ENCODE data around the gene ARSJ. TPM values are rescaled to one million over a fixed set of nuclear protein-coding genes. Genes with fewer than 3 reads are reported as not detected.

The ARSJ gene
- total and polyA plus RNA-seq, 2 of the 8 experiments (the other 6 are each of a cell fraction or from before 2014, with no cell fraction given) = 1.4 to 6.3 TPM

DNA sequence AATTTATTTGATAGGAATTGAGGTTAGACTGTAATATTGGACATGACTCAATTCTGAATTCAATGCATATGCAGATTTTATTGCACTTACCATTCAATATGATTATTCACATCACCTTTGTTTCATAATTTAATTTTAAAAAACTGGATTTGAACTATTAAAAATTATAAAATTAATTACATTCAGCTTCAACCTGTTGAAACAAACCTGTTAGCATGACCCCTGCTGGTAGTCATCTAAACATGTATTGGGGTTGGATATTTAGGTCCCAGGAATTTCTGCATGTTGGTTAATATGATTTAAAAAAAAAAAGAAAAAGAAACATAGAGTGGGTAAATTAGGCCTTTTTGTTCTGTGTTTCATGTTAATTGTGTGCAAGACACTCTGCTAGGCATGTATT lies 85.9 kb downstream of the ARSJ start:
- Histone ChIP-seq H2BK15ac (ENCODE audit: low read length) (no peak overlapping the region), H4K8ac (ENCODE audit: extremely low read depth, insufficient read depth, low read length) (no peak overlapping the region), H3K79me1 (ENCODE audit: low read depth, low read length) (no peaks in the 10 kb centered on the region), H3K4me2 (ENCODE audit: insufficient read depth in 1 of 2, low read depth in 2 of 2, low read length in 2 of 2) (no peak overlapping the region), H2AFZ (ENCODE audit: low read length) (no peak overlapping the region), H3K23ac (ENCODE audit: insufficient read length) (no peak overlapping the region), H4K91ac (replicated peaks; ENCODE audit: insufficient read length, low read length) (no peak overlapping the region), H3K4ac (replicated peaks; ENCODE audit: insufficient read length, low read depth, low read length) (no peak overlapping the region), H3K79me2 (ENCODE audit: control insufficient read depth in 1 of 2, insufficient read depth in 2 of 2, low read length in 2 of 2) (no peaks in the 10 kb centered on the region), H3K56ac (replicated peaks; ENCODE audit: insufficient read length, low read depth, low read length) (no peak overlapping the region), H2AK5ac (ENCODE audit: low read depth, low read length) (no peak overlapping the region), H3K27ac (ENCODE audit: low read depth, low read length) (no peak overlapping the region), H3K36me3 (ENCODE audit: control insufficient read depth in 2 of 4, insufficient read depth in 4 of 4, low read length in 3 of 4) (no peaks in the 10 kb centered on the region), H3K9me3 (ENCODE audit: insufficient read depth in 2 of 2, low read depth in 1 of 2, low read length in 1 of 2) (no peaks in the 10 kb centered on the region), H3K14ac (ENCODE audit: insufficient read length) (no peak overlapping the region), H2BK12ac (ENCODE audit: low read depth, low read length) (no peak overlapping the region), H3K27me3 (replicated peaks in 1 of 4; ENCODE audit: control insufficient read depth in 3 of 4, extremely low read depth in 1 of 4, insufficient read depth in 3 of 4, low read length in 3 of 4) (no peaks in the 10 kb centered on the region), H3K18ac (ENCODE audit: extremely low read depth, low read length) (no peak overlapping the region), H4K20me1 (replicated peaks in 1 of 2; ENCODE audit: control insufficient read depth in 1 of 2, insufficient read depth in 2 of 2, low read length in 2 of 2) (no peaks in the 10 kb centered on the region), H3K4me3 (ENCODE audit: extremely low read depth in 1 of 4, insufficient read depth in 2 of 4, low read depth in 3 of 4, low read length in 4 of 4) (no peak overlapping the region), H3K4me1 (replicated peaks in 1 of 4; ENCODE audit: control insufficient read depth in 3 of 4, insufficient read depth in 4 of 4, low read length in 3 of 4) (no peaks in the 10 kb centered on the region), H2BK120ac (replicated peaks; ENCODE audit: low read depth, low read length) (no peak overlapping the region), H2BK5ac (ENCODE audit: low read depth, low read length) (no peak overlapping the region), H4K5ac (ENCODE audit: insufficient read length, low read depth, low read length) (no peak overlapping the region), H3K23me2 (ENCODE audit: low read depth, low read length) (no peaks in the 10 kb centered on the region), H3K9ac (replicated peaks in 1 of 4; ENCODE audit: extremely low read depth in 1 of 4, low read depth in 3 of 4, low read length in 3 of 4) (no peak overlapping the region), H2BK20ac (ENCODE audit: low read length) (no peak overlapping the region)
- ChIA-PET CTCF (ENCODE audit: partially characterized antibody) (interaction anchor here (0.5 to 1.4 kb wide), 3 partner anchors 10 to 82 kb away, joined by 3 to 4 read pairs (median 4); no protein-coding TSS in a partner anchor), POLR2A (ENCODE audit: partially characterized antibody) (no interaction called here)
- no peak for DNase-seq (ENCODE audit: low read depth in 1 of 2, low spot score in 2 of 2)
- no peak for FAIRE-seq
- TF ChIP-seq CTBP2 (IDR thresholded peaks at IDR 0.05; ENCODE audit: borderline replicate concordance, insufficient read depth, insufficient read length, low read length) = no peak
- TF ChIP-seq NRF1 (IDR thresholded peaks at IDR 0.05; ENCODE audit: low read depth, low read length) = no peak
- no peak for TF ChIP-seq POLR2A (IDR thresholded peaks at IDR 0.05; ENCODE audit: control extremely low read depth in 1 of 2, low read depth in 2 of 2, low read length in 2 of 2)
- TF ChIP-seq, protein P1, sequence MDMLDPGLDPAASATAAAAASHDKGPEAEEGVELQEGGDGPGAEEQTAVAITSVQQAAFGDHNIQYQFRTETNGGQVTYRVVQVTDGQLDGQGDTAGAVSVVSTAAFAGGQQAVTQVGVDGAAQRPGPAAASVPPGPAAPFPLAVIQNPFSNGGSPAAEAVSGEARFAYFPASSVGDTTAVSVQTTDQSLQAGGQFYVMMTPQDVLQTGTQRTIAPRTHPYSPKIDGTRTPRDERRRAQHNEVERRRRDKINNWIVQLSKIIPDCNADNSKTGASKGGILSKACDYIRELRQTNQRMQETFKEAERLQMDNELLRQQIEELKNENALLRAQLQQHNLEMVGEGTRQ (IDR thresholded peaks at IDR 0.05; ENCODE audit: low read length) = no peak
- TF ChIP-seq MAFK (IDR thresholded peaks at IDR 0.05; ENCODE audit: low read depth, low read length) = no peak
- TF ChIP-seq POLR2AphosphoS5 (IDR thresholded peaks at IDR 0.05; ENCODE audit: low read depth, low read length) = no peak
- TF ChIP-seq SIX5 (IDR thresholded peaks at IDR 0.05; ENCODE audit: low read depth, low read length) = no peak
- no peak for TF ChIP-seq BACH1 (IDR thresholded peaks at IDR 0.05; ENCODE audit: low read length)
- TF ChIP-seq TCF12 (IDR thresholded peaks at IDR 0.05; ENCODE audit: low read depth, low read length) = no peak
- TF ChIP-seq RFX5 (IDR thresholded peaks at IDR 0.05; ENCODE audit: borderline replicate concordance, low read depth, low read length) = no peak
- TF ChIP-seq HDAC2 (IDR thresholded peaks at IDR 0.05; ENCODE audit: borderline replicate concordance in 1 of 2, low read depth in 2 of 2, low read length in 2 of 2) = no peak
- no peak for TF ChIP-seq POU5F1 (IDR thresholded peaks at IDR 0.05; ENCODE audit: low read depth, low read length)
- no peak for TF ChIP-seq SIN3A (conservative IDR thresholded peaks at IDR 0.05 in 1 of 2, IDR thresholded peaks at IDR 0.05 in 1 of 2; ENCODE audit: low read depth in 1 of 2, low read length in 2 of 2)
- TF ChIP-seq, protein P2, sequence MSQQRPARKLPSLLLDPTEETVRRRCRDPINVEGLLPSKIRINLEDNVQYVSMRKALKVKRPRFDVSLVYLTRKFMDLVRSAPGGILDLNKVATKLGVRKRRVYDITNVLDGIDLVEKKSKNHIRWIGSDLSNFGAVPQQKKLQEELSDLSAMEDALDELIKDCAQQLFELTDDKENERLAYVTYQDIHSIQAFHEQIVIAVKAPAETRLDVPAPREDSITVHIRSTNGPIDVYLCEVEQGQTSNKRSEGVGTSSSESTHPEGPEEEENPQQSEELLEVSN (IDR thresholded peaks at IDR 0.05) = no peak
- TF ChIP-seq TAF1 (IDR thresholded peaks at IDR 0.05; ENCODE audit: low read depth, low read length) = no peak

All from H1 (cell line).